ENCODE data around the gene PRADC1.

The PRADC1 gene

GRCh38 chr2:73228631-73229030, 4.4 kb downstream of the PRADC1 start:
- Histone ChIP-seq H3K36me3 (ENCODE audit: insufficient read depth, low read length) (peaks cover 35% of the 10 kb centered on the region), H3K27me3 (ENCODE audit: control insufficient read depth, insufficient read depth, low read length) (no peaks in the 10 kb centered on the region), H3K9me3 (replicated peaks; ENCODE audit: low read length) (no peaks in the 10 kb centered on the region), H3K4me2 (ENCODE audit: low read length) (no peak overlapping the region), H3K9ac (ENCODE audit: low read depth, low read length) (no peak overlapping the region), H3K4me1 (ENCODE audit: control insufficient read depth, insufficient read depth, low read length) (peaks cover 3% of the 10 kb centered on the region), H3K4me3 (ENCODE audit: low read length) (no peak overlapping the region)

- Histone ChIP-seq H3K9ac (ENCODE audit: low read depth, low read length) (no peak overlapping the region), H3K4me1 (ENCODE audit: control insufficient read depth, insufficient read depth, low read length) (no peaks in the 10 kb centered on the region), H3K36me3 (ENCODE audit: insufficient read depth, low read length) (peaks cover 49% of the 10 kb centered on the region), H3K4me3 (ENCODE audit: low read length) (no peak overlapping the region), H3K9me3 (replicated peaks; ENCODE audit: low read length) (no peaks in the 10 kb centered on the region), H3K27me3 (ENCODE audit: control insufficient read depth, insufficient read depth, low read length) (no peaks in the 10 kb centered on the region), H3K4me2 (ENCODE audit: low read length) (no peak overlapping the region)
Measured at GRCh38 chr2:73227086-73227485, 6.0 kb downstream of the PRADC1 start.

GRCh38 chr2:73225513-73226360, 7.3 kb downstream of the PRADC1 start:
- Histone ChIP-seq H3K27me3 (ENCODE audit: control insufficient read depth, insufficient read depth, low read length) (no peaks in the 10 kb centered on the region), H3K4me1 (ENCODE audit: control insufficient read depth, insufficient read depth, low read length) (no peaks in the 10 kb centered on the region), H3K9ac (ENCODE audit: low read depth, low read length) (no peak overlapping the region), H3K4me2 (ENCODE audit: low read length) (no peak overlapping the region), H3K4me3 (ENCODE audit: low read length) (no peak overlapping the region), H3K9me3 (replicated peaks; ENCODE audit: low read length) (no peaks in the 10 kb centered on the region), H3K36me3 (ENCODE audit: insufficient read depth, low read length) (peaks cover 62% of the 10 kb centered on the region)

GRCh38 chr2:73223821-73224220, 9.2 kb downstream of the PRADC1 start:
- peaks cover 66% of the 10 kb centered on the region for H3K36me3 ChIP-seq (ENCODE audit: insufficient read depth, low read length)
- no peak overlapping the region for H3K4me2 ChIP-seq (ENCODE audit: low read length)
- peaks cover 1% of the 10 kb centered on the region for H3K4me1 ChIP-seq (ENCODE audit: control insufficient read depth, insufficient read depth, low read length)
- H3K9ac ChIP-seq (ENCODE audit: low read depth, low read length), result no peak overlapping the region
- no peaks in the 10 kb centered on the region for H3K9me3 ChIP-seq (replicated peaks; ENCODE audit: low read length)
- no peaks in the 10 kb centered on the region for H3K27me3 ChIP-seq (ENCODE audit: control insufficient read depth, insufficient read depth, low read length)
- no peak overlapping the region for H3K4me3 ChIP-seq (ENCODE audit: low read length)

- Histone ChIP-seq H3K4me3 (ENCODE audit: low read length) (no peak overlapping the region), H3K9me3 (replicated peaks; ENCODE audit: low read length) (no peaks in the 10 kb centered on the region), H3K27me3 (ENCODE audit: control insufficient read depth, insufficient read depth, low read length) (no peaks in the 10 kb centered on the region), H3K36me3 (ENCODE audit: insufficient read depth, low read length) (peaks cover 34% of the 10 kb centered on the region), H3K9ac (ENCODE audit: low read depth, low read length) (no peak overlapping the region), H3K4me1 (ENCODE audit: control insufficient read depth, insufficient read depth, low read length) (peaks cover 27% of the 10 kb centered on the region), H3K4me2 (ENCODE audit: low read length) (peak overlapping the region; percentile 36)
Measured at GRCh38 chr2:73218298-73218697, 14.7 kb downstream of the PRADC1 start.

GRCh38 chr2:73217826-73218225, 15.2 kb downstream of the PRADC1 start:
- H3K9ac ChIP-seq (ENCODE audit: low read depth, low read length), result no peak overlapping the region
- H3K4me3 ChIP-seq (ENCODE audit: low read length), result no peak overlapping the region
- no peaks in the 10 kb centered on the region for H3K9me3 ChIP-seq (replicated peaks; ENCODE audit: low read length)
- H3K27me3 ChIP-seq (ENCODE audit: control insufficient read depth, insufficient read depth, low read length), result no peaks in the 10 kb centered on the region
- peak overlapping the region; percentile 36 for H3K4me2 ChIP-seq (ENCODE audit: low read length)
- peaks cover 27% of the 10 kb centered on the region for H3K4me1 ChIP-seq (ENCODE audit: control insufficient read depth, insufficient read depth, low read length)
- H3K36me3 ChIP-seq (ENCODE audit: insufficient read depth, low read length), result peaks cover 30% of the 10 kb centered on the region

GRCh38 chr2:73217160-73217559, 15.9 kb downstream of the PRADC1 start:
- Histone ChIP-seq H3K4me2 (ENCODE audit: low read length) (no peak overlapping the region), H3K27me3 (ENCODE audit: control insufficient read depth, insufficient read depth, low read length) (no peaks in the 10 kb centered on the region), H3K36me3 (ENCODE audit: insufficient read depth, low read length) (peaks cover 24% of the 10 kb centered on the region), H3K9ac (ENCODE audit: low read depth, low read length) (no peak overlapping the region), H3K9me3 (replicated peaks; ENCODE audit: low read length) (no peaks in the 10 kb centered on the region), H3K4me1 (ENCODE audit: control insufficient read depth, insufficient read depth, low read length) (peaks cover 29% of the 10 kb centered on the region), H3K4me3 (ENCODE audit: low read length) (no peak overlapping the region)

- Histone ChIP-seq H3K9ac (ENCODE audit: low read depth, low read length) (peak overlapping the region; percentile 92), H3K36me3 (ENCODE audit: insufficient read depth, low read length) (peaks cover 6% of the 10 kb centered on the region), H3K4me2 (ENCODE audit: low read length) (peak overlapping the region; percentile 96), H3K4me3 (ENCODE audit: low read length) (peak overlapping the region; percentile 88), H3K9me3 (replicated peaks; ENCODE audit: low read length) (no peaks in the 10 kb centered on the region), H3K27me3 (ENCODE audit: control insufficient read depth, insufficient read depth, low read length) (peaks cover 6% of the 10 kb centered on the region), H3K4me1 (ENCODE audit: control insufficient read depth, insufficient read depth, low read length) (peaks cover 32% of the 10 kb centered on the region)
Measured at GRCh38 chr2:73215254-73215653, 17.8 kb downstream of the PRADC1 start.

GRCh38 chr2:73214120-73215035, 18.7 kb downstream of the PRADC1 start, which contains the start of gene SMYD5:
SMYD5 (plus strand) TSS chr2:73214245; CDS start chr2:73214267, 22 bp downstream.
- Histone ChIP-seq H3K27me3 (ENCODE audit: control insufficient read depth, insufficient read depth, low read length) (peaks cover 15% of the 10 kb centered on the region), H3K4me2 (ENCODE audit: low read length) (peak within 1 kb of the TSS; percentile 96), H3K9ac (ENCODE audit: low read depth, low read length) (peak within 1 kb of the TSS; percentile 92), H3K9me3 (replicated peaks; ENCODE audit: low read length) (no peaks in the 10 kb centered on the region), H3K36me3 (ENCODE audit: insufficient read depth, low read length) (peaks cover 4% of the 10 kb centered on the region), H3K4me1 (ENCODE audit: control insufficient read depth, insufficient read depth, low read length) (peaks cover 32% of the 10 kb centered on the region), H3K4me3 (ENCODE audit: low read length) (peak within 1 kb of the TSS; percentile 88)

GRCh38 chr2:73212448-73213176, 20.4 kb downstream of the PRADC1 start:
- Histone ChIP-seq H3K4me3 (ENCODE audit: low read length) (no peak overlapping the region), H3K4me1 (ENCODE audit: control insufficient read depth, insufficient read depth, low read length) (peaks cover 19% of the 10 kb centered on the region), H3K27me3 (ENCODE audit: control insufficient read depth, insufficient read depth, low read length) (peaks cover 24% of the 10 kb centered on the region), H3K9ac (ENCODE audit: low read depth, low read length) (no peak overlapping the region), H3K4me2 (ENCODE audit: low read length) (no peak overlapping the region), H3K9me3 (replicated peaks; ENCODE audit: low read length) (no peaks in the 10 kb centered on the region), H3K36me3 (ENCODE audit: insufficient read depth, low read length) (no peaks in the 10 kb centered on the region)

- H3K27me3 ChIP-seq (ENCODE audit: control insufficient read depth, insufficient read depth, low read length), result peaks cover 26% of the 10 kb centered on the region
- no peak overlapping the region for H3K9ac ChIP-seq (ENCODE audit: low read depth, low read length)
- H3K4me3 ChIP-seq (ENCODE audit: low read length), result no peak overlapping the region
- no peaks in the 10 kb centered on the region for H3K9me3 ChIP-seq (replicated peaks; ENCODE audit: low read length)
- no peak overlapping the region for H3K4me2 ChIP-seq (ENCODE audit: low read length)
- H3K36me3 ChIP-seq (ENCODE audit: insufficient read depth, low read length), result no peaks in the 10 kb centered on the region
- H3K4me1 ChIP-seq (ENCODE audit: control insufficient read depth, insufficient read depth, low read length), result peaks cover 18% of the 10 kb centered on the region
Measured at GRCh38 chr2:73212098-73212447, 21.0 kb downstream of the PRADC1 start.
